Mesothelial cell of epicardium (in vitro differentiated cells): Measurements from ENCODE around the gene FADS1. TPM values are rescaled to one million over a fixed set of nuclear protein-coding genes. Genes with fewer than 3 reads are reported as not detected.
A peak's percentile ranks its signal among the peaks of the same experiment; 100 is the strongest.

Experiments used
- DNase-seq, 2 experiments: peaks; one replicate each; pipeline ENCODE4 v3.0.0; 2021; ENCODE audit warnings: low spot score in 2 of 2; ENCODE audit not compliant: unreplicated experiment in 2 of 2
- H3K27ac Mint-ChIP-seq: 2 replicates; pipeline ENCODE4 v1.8.0; 2021; ENCODE audit warnings: mixed read lengths
- H3K27me3 Mint-ChIP-seq: 2 replicates; pipeline ENCODE4 v1.8.0; 2021; ENCODE audit warnings: low read depth, mixed read lengths
- H3K36me3 Mint-ChIP-seq: 2 replicates; pipeline ENCODE4 v1.8.0; 2021; ENCODE audit warnings: mixed read lengths
- H3K4me1 Mint-ChIP-seq: 2 replicates; pipeline ENCODE4 v1.8.0; 2021; ENCODE audit warnings: mixed read lengths
- H3K4me3 Mint-ChIP-seq: 2 replicates; pipeline ENCODE4 v1.8.0; 2021; ENCODE audit warnings: mild to moderate bottlenecking, moderate library complexity, mixed read lengths
- H3K9me3 Mint-ChIP-seq: 2 replicates; pipeline ENCODE4 v1.8.0; 2021; ENCODE audit warnings: mixed read lengths
- CTCF ChIP-seq: fragments of 200-600 bp; sonication (generic); IDR thresholded peaks from one replicate; pipeline ENCODE4 v1.5.0; 2021; ENCODE audit warnings: antibody characterized with exemption; ENCODE audit not compliant: unreplicated experiment
- total RNA-seq: library from RNA; stranded (reverse); gene quantifications from 3 replicates; pipeline ENCODE4 v1.2.1, GENCODE V29; 2021

The FADS1 gene
- total RNA-seq, result 108 to 115 TPM (median 108 TPM) in 3 replicates

DNA sequence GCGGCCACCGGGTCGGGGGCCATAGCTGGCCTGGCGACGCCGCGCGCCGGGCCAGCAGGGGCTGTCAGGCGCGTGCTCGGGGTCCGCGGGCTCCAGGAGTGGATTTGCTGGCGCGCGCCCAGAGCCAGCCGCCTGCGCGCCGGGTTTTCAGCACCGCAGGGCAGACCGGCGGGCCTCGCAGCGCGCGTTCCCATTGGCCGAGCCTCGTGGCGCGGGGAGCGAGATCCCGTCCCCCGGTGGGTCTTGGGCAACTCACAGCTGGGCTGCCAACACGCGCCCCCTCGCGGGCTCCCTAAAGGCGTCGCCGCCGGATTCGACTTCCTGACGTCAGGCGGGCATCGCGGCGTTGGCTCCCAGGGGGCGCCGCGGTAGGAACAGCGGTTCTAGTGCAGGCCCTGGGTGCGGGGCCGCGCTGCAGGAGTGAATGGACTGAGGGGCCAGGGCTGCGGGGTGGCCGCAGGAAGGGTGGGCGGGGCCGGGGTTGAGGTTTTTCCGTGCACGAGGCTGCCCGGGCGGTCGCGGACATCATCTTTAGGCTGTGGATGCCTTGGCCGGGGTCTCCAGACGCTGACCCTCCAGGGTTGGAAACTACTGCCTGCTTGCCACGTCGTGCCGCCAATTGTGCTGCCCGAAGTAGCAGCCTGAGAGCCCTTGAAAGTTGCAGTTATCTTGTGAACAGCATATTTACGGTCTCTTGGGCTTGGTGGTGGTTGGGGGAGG is at the start of gene FADS1:
FADS1 (minus strand) TSS at position 268 of the 720 bp plus-strand sequence; CDS start at position 194, 74 bp downstream.
- no peak for TF ChIP-seq CTCF
- Mint-ChIP-seq H3K36me3 (peaks cover 18% of the 10 kb centered on the region), H3K4me3 (peak within 1 kb of the TSS; percentile 93), H3K27me3 (no peaks in the 10 kb centered on the region), H3K4me1 (peaks cover 17% of the 10 kb centered on the region), H3K9me3 (no peaks in the 10 kb centered on the region), H3K27ac (peak within 1 kb of the TSS; percentile 99)
- DNase-seq, result peak; percentile 88 to 92

GRCh38 chr11:61866231-61866957 is 49.6 kb upstream of the FADS1 start:
- TF ChIP-seq CTCF, result no peak
- Mint-ChIP-seq H3K9me3 (no peaks in the 10 kb centered on the region), H3K4me1 (peaks cover 16% of the 10 kb centered on the region), H3K27me3 (peaks cover 3% of the 10 kb centered on the region), H3K36me3 (peaks cover 16% of the 10 kb centered on the region), H3K27ac (peak overlapping the region; percentile 39), H3K4me3 (no peak overlapping the region)
- DNase-seq, result no peak

DNA sequence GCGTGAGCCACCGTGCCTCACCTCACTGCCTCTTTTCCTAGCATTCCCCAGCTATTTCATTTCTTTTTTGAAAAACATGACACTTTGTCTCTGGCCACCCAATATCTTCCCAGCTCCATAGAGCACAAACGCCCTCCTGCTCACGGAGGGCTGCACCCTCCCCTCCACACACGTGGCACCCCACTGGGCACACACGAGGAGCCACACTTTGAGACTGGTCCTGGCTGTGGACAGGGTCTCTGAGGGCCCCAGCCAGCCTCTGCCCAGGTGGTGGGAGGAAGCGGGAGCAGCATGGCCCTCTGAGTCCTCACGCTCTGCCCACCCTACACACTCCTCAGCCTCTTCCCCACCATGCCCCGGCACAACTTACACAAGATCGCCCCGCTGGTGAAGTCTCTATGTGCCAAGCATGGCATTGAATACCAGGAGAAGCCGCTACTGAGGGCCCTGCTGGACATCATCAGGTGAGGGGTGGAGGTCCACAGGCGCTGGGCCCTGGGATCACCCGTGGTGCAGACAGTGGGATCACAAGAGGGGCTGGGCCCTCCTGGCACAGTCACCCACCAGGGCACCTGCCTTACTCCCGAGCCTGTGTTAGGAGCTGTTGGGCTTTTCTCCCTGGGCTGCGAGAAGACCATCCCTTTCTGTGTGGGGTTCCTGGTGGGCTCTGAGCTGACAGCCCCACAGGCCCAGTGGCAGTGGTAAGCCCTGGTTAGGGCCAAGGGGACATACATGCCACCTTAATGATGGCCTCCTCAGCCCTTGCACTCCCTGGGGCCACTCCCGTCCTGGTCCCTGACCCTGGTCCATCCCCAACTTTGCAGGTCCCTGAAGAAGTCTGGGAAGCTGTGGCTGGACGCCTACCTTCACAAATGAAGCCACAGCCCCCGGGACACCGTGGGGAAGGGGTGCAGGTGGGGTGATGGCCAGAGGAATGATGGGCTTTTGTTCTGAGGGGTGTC is 48.3 kb upstream of the FADS1 start:
- no peak overlapping the region for H3K27ac Mint-ChIP-seq
- TF ChIP-seq CTCF, result no peak
- H3K4me3 Mint-ChIP-seq, result no peak overlapping the region
- H3K36me3 Mint-ChIP-seq, result peaks cover 21% of the 10 kb centered on the region
- no peaks in the 10 kb centered on the region for H3K27me3 Mint-ChIP-seq
- no peaks in the 10 kb centered on the region for H3K9me3 Mint-ChIP-seq
- no peak for DNase-seq
- peaks cover 8% of the 10 kb centered on the region for H3K4me1 Mint-ChIP-seq

DNA sequence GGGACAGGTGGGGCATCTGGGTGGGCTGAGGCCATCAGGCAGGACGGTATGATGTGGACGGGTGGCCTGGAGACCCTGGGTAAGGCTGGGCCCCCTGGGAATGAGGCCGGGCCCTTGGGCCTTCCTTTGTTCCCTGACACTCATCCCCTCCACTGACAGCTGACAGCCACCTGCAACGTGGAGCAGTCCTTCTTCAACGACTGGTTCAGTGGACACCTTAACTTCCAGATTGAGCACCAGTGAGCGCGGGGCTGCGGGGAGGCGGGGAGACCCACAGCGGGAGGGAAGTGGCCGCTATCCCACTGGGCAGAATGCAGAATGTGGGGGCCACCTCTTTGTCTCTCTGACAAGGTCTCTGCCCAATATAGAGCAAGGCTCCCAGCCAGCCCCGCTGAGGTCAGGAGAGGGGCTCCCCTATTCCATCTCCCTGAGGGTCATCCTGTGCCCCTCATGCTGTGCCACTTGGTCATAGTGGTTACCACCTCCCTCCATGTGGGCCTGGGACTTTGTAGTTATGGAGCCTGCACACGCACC is 46.8 kb upstream of the FADS1 start:
- Mint-ChIP-seq H3K4me1 (peaks cover 2% of the 10 kb centered on the region), H3K27ac (no peak overlapping the region)

More for the DNA sequence above, 46.8 kb upstream of the FADS1 start:
- Mint-ChIP-seq H3K4me3 (no peak overlapping the region), H3K36me3 (peaks cover 35% of the 10 kb centered on the region), H3K9me3 (no peaks in the 10 kb centered on the region), H3K27me3 (no peaks in the 10 kb centered on the region)
- no peak for TF ChIP-seq CTCF
- no peak for DNase-seq
